A549 (cell line): Measurements from ENCODE around the gene TMEM132D. TPM values are rescaled to one million over a fixed set of nuclear protein-coding genes. Genes with fewer than 3 reads are reported as not detected.

Experiments used
- ATAC-seq, 2 experiments: fragments of 200-7000 bp in 1 of 2; fragments of >200 bp in 1 of 2; cut with Nextera tagmentation in 1 of 2; cut with Tn5 transposase in 1 of 2; 3 replicates each; pipeline versions ENCODE4 v1.8.0 to v1.9.1; 2018 to 2020; ENCODE audit warnings: mild to moderate bottlenecking in 1 of 2, moderate library complexity in 1 of 2
- CTCF ChIA-PET: fragments of 300-600 bp; sonication (Branson Sonifier 250); formaldehyde crosslinking; extraction: SDS; loops from one replicate; lab custom pipeline; 2021; ENCODE audit warnings: antibody characterized with exemption, inconsistent platforms; lab: Yijun Ruan, JAX
- POLR2A ChIA-PET: fragments of 350-600 bp; formaldehyde crosslinking; extraction: SDS; loops from one replicate; lab custom pipeline; 2021; ENCODE audit warnings: antibody characterized with exemption, inconsistent platforms; lab: Yijun Ruan, JAX
- DNase-seq, 2 experiments: peaks; one replicate each; pipeline versions ENCODE4 v3.0.0 to v3.0.0-alpha.2; 2011 to 2016; ENCODE audit warnings: low read depth in 1 of 2, low spot score in 1 of 2
- FAIRE-seq: peaks from 2 replicates; lab custom pipeline; 2011; peaks lifted over from hg19 to GRCh38; lab: Jason Lieb, UNC
- H3K27ac ChIP-seq, 2 experiments: fragments of >200 bp; sonication (Bioruptor Twin); formaldehyde crosslinking; 3 replicates each; pipeline ENCODE4 v1.5.1; 2016 to 2017
- H3K4me1 ChIP-seq: fragments of >200 bp; sonication (Bioruptor Twin); formaldehyde crosslinking; 3 replicates; pipeline ENCODE4 v1.6.1; 2016
- H3K4me2 ChIP-seq: fragments of >200 bp; sonication (Bioruptor Twin); formaldehyde crosslinking; 3 replicates; pipeline ENCODE4 v1.6.1; 2016
- H3K4me3 ChIP-seq: fragments of >200 bp; sonication (Bioruptor Twin); formaldehyde crosslinking; 3 replicates; pipeline ENCODE4 v1.5.1; 2016
- H3K9me3 ChIP-seq: fragments of >200 bp; sonication (Bioruptor Twin); formaldehyde crosslinking; 3 replicates; pipeline ENCODE4 v1.6.1; 2016
- CBX2 ChIP-seq: fragments of 200-600 bp; sonication (generic); IDR thresholded peaks from 2 replicates; pipeline ENCODE4 v1.6.1; 2016; ENCODE audit warnings: low read depth, mild to moderate bottlenecking, borderline replicate concordance
- CHD4 ChIP-seq: fragments of 200-600 bp; sonication (generic); IDR thresholded peaks from 2 replicates; pipeline ENCODE4 v1.6.1; 2016; ENCODE audit warnings: antibody characterized with exemption, mild to moderate bottlenecking, borderline replicate concordance
- ESRRA ChIP-seq: fragments of 150-350 bp; IDR thresholded peaks from 2 replicates; pipeline ENCODE4 v1.6.1; 2014; ENCODE audit warnings: mild to moderate bottlenecking, low read length, borderline replicate concordance
- FOSB ChIP-seq: fragments of 250-450 bp; sonication (Bioruptor Pico); IDR thresholded peaks from 2 replicates; pipeline ENCODE4 v1.5.0; 2020; ENCODE audit warnings: mild to moderate bottlenecking, moderate library complexity
- FOSL2 ChIP-seq, 2 experiments: fragments of 450-650 bp in 1 of 2; fragments of >200 bp in 1 of 2; sonication (Bioruptor Twin) in 1 of 2; formaldehyde crosslinking; IDR thresholded peaks; 2 replicates each; pipeline versions ENCODE4 v1.5.0 to v1.6.1; 2016 to 2020; ENCODE audit warnings: mild to moderate bottlenecking in 1 of 2, moderate library complexity in 1 of 2
- HMGXB4 ChIP-seq: fragments of 250-450 bp; sonication (Bioruptor Pico); IDR thresholded peaks from 2 replicates; pipeline ENCODE4 v1.5.0; 2021; ENCODE audit warnings: mild to moderate bottlenecking, moderate library complexity, borderline replicate concordance
- HOXA7 ChIP-seq: fragments of 250-450 bp; sonication (Bioruptor Pico); IDR thresholded peaks from 2 replicates; pipeline ENCODE4 v1.5.0; 2020; ENCODE audit warnings: mild to moderate bottlenecking, moderate library complexity
- HOXB13 ChIP-seq: fragments of 250-450 bp; sonication (Bioruptor Pico); IDR thresholded peaks from 2 replicates; pipeline ENCODE4 v1.5.0; 2020; ENCODE audit warnings: low read depth, mild to moderate bottlenecking, moderate library complexity
- JUN ChIP-seq, 2 experiments: fragments of >200 bp; sonication (Bioruptor Twin); formaldehyde crosslinking; IDR thresholded peaks; 2 replicates in 1 of 2; 3 replicates in 1 of 2; pipeline ENCODE4 v1.6.1; 2016 to 2017
- MAZ ChIP-seq: fragments of 150-350 bp; IDR thresholded peaks from 2 replicates; pipeline ENCODE4 v1.6.1; 2014; ENCODE audit warnings: antibody characterized with exemption, low read depth, low read length, borderline replicate concordance
- NFE2L2 ChIP-seq: fragments of 150-350 bp; conservative IDR thresholded peaks from 2 replicates; pipeline ENCODE4 v1.6.1; 2014; ENCODE audit warnings: low read length
- PHF8 ChIP-seq: fragments of 200-600 bp; sonication (generic); IDR thresholded peaks from 2 replicates; pipeline ENCODE4 v1.6.1; 2016; ENCODE audit warnings: low read depth, mild to moderate bottlenecking, antibody characterized with exemption, moderate library complexity, borderline replicate concordance
- REST ChIP-seq: fragments of 200-600 bp; sonication (generic); IDR thresholded peaks from 2 replicates; pipeline ENCODE4 v1.6.1; 2016; ENCODE audit warnings: antibody characterized with exemption, mild to moderate bottlenecking, moderate library complexity
- SMC3 ChIP-seq: fragments of >200 bp; sonication (Bioruptor Twin); formaldehyde crosslinking; IDR thresholded peaks from 3 replicates; pipeline ENCODE4 v1.6.1; 2018; ENCODE audit warnings: inconsistent platforms
- ZFP36 ChIP-seq: fragments of 450-650 bp; IDR thresholded peaks from 2 replicates; pipeline ENCODE4 v1.6.1; 2014; ENCODE audit warnings: borderline replicate concordance; ENCODE audit not compliant: partially characterized antibody
- WGBS: methylation state at CpG from one replicate; pipeline ENCODE4 v1.1.6; 2017; ENCODE audit errors: missing lambda C conversion rate; 5-methylcytosine and 5-hydroxymethylcytosine counted together
- polyA plus RNA-seq, 4 experiments: library from polyadenylated mRNA; depleted of rRNA in 3 of 4; stranded (reverse); fragments of >200 nt; fragmentation: RNase III in 1 of 4; extraction: RNeasy Plus Mini Kit Qiagen cat#74134 plus additional on column Dnase treatment in 1 of 4; gene quantifications; 2 replicates in 3 of 4; 3 replicates in 1 of 4; pipeline ENCODE4 v1.2.3, GENCODE V29; 2011 to 2017
- TF ChIP-seq, protein P1 (sequence below): fragments of >200 bp; sonication (Bioruptor Twin); formaldehyde crosslinking; IDR thresholded peaks from 3 replicates; pipeline ENCODE4 v1.6.1; 2016
- TF ChIP-seq, protein P2 (sequence below): fragments of 450-650 bp; IDR thresholded peaks from 2 replicates; pipeline ENCODE4 v1.6.1; 2014; ENCODE audit warnings: antibody characterized with exemption

The TMEM132D gene
- polyA plus RNA-seq, 2 of the 4 experiments (the other 2 are of a cell fraction): not detected

- H3K4me3 ChIP-seq: no peak overlapping the region
- H3K9me3 ChIP-seq: 0 out of 3 replicates have a peak, but pooled peaks cover 3% of the 10 kb centered on the region
- TF ChIP-seq ESRRA: no peak
- TF ChIP-seq, protein P1, sequence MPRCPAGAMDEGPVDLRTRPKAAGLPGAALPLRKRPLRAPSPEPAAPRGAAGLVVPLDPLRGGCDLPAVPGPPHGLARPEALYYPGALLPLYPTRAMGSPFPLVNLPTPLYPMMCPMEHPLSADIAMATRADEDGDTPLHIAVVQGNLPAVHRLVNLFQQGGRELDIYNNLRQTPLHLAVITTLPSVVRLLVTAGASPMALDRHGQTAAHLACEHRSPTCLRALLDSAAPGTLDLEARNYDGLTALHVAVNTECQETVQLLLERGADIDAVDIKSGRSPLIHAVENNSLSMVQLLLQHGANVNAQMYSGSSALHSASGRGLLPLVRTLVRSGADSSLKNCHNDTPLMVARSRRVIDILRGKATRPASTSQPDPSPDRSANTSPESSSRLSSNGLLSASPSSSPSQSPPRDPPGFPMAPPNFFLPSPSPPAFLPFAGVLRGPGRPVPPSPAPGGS: no peak
- TF ChIP-seq HMGXB4 (CRISPR knock-in tag): no peak
- no peak for TF ChIP-seq ZFP36
- no peak for TF ChIP-seq FOSL2 (IDR thresholded peaks at IDR 0.05)
- no peak for TF ChIP-seq FOSL2 (CRISPR knock-in tag; IDR thresholded peaks at IDR 0.05)
- TF ChIP-seq HOXB13 (CRISPR knock-in tag): no peak
- TF ChIP-seq SMC3: no peak
- TF ChIP-seq FOSB (CRISPR knock-in tag): no peak
- TF ChIP-seq, protein P2, sequence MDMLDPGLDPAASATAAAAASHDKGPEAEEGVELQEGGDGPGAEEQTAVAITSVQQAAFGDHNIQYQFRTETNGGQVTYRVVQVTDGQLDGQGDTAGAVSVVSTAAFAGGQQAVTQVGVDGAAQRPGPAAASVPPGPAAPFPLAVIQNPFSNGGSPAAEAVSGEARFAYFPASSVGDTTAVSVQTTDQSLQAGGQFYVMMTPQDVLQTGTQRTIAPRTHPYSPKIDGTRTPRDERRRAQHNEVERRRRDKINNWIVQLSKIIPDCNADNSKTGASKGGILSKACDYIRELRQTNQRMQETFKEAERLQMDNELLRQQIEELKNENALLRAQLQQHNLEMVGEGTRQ: no peak
- no peak for TF ChIP-seq CBX2
- no peak for TF ChIP-seq CHD4
- TF ChIP-seq MAZ: no peak
- no peak for TF ChIP-seq REST
- no peak for TF ChIP-seq NFE2L2
- no peak for TF ChIP-seq HOXA7 (CRISPR knock-in tag)
- no peak for DNase-seq
- FAIRE-seq: no peak
- ChIA-PET POLR2A (no interaction called here), CTCF (no interaction called here)
- 32% methylated on average over 6 of the region's 9 CpGs for WGBS
- no peak overlapping the region for H3K27ac ChIP-seq
- H3K4me1 ChIP-seq: no peaks in the 10 kb centered on the region
- no peak for ATAC-seq
- no peak overlapping the region for H3K4me2 ChIP-seq
Measured at GRCh38 chr12:129089576-129089975, 814.2 kb downstream of the TMEM132D start.

GRCh38 chr12:129084875-129085826, 818.7 kb downstream of the TMEM132D start:
- ChIA-PET CTCF (interaction anchor here (1.1 kb wide), 1 partner anchor 39 kb away, joined by 3 read pairs; no protein-coding TSS in a partner anchor), POLR2A (no interaction called here)
- Histone ChIP-seq H3K9me3 (0 out of 3 replicates have a peak, but pooled peaks cover 3% of the 10 kb centered on the region), H3K4me2 (no peak overlapping the region), H3K27ac (no peak overlapping the region), H3K4me1 (no peaks in the 10 kb centered on the region), H3K4me3 (no peak overlapping the region)
- no peak for FAIRE-seq
- DNase-seq: no peak
- no peak for ATAC-seq
- WGBS: 11% methylated on average over 20 of the region's 20 CpGs
- TF ChIP-seq PHF8: no peak
- no peak for TF ChIP-seq JUN (IDR thresholded peaks at IDR 0.05)
